Stomach (tissue), 9 donors: ENCODE measurements around the gene STAT5B. TPM values are rescaled to one million over a fixed set of nuclear protein-coding genes. Genes with fewer than 3 reads are reported as not detected.
A peak's percentile ranks its signal among the peaks of the same experiment; 100 is the strongest.

Source experiments
- DNase-seq, 2 donors: peaks; one replicate each; pipeline versions ENCODE4 v3.0.0 to v3.0.0-alpha.2; 2013 to 2019
- H3K27ac ChIP-seq, 5 donors: fragments of 200-600 bp in 4 of 5; sonication (generic) in 4 of 5; one replicate each; pipeline ENCODE4 v1.5.1; 2013 to 2019; ENCODE audit warnings: mild to moderate bottlenecking in 1 of 5, moderate library complexity in 1 of 5
- H3K27me3 ChIP-seq, 3 donors: fragments of 200-600 bp; sonication (generic); one replicate each; pipeline ENCODE4 v1.5.1; 2017 to 2019; ENCODE audit warnings: mixed run types in 1 of 3
- H3K36me3 ChIP-seq, 4 donors: fragments of 200-600 bp; sonication (generic); 1 replicate in 3 of 4; 2 replicates in 1 of 4; pipeline ENCODE4 v1.5.1; 2016 to 2019
- H3K4me1 ChIP-seq, 4 donors: fragments of 200-600 bp; sonication (generic); one replicate each; pipeline ENCODE4 v1.5.1; 2016 to 2019
- H3K4me3 ChIP-seq, 4 donors: fragments of 200-600 bp; sonication (generic) in 3 of 4; one replicate each; pipeline ENCODE4 v1.5.1; 2016 to 2019; ENCODE audit warnings: mild to moderate bottlenecking in 1 of 4
- H3K9me3 ChIP-seq, 4 donors: fragments of 200-600 bp; sonication (generic); one replicate each; pipeline ENCODE4 v1.5.1; 2016 to 2019
- CTCF ChIP-seq, 7 experiments: fragments of 450-650 bp in 4 of 7; fragments of 200-600 bp in 3 of 7; sonication (generic) in 3 of 7; IDR thresholded peaks; one replicate each; pipeline ENCODE4 v1.5.1; 2016 to 2019; ENCODE audit warnings: antibody characterized with exemption in 7 of 7, control low read depth in 2 of 7, mild to moderate bottlenecking in 1 of 7
- EP300 ChIP-seq: sonication (generic); formaldehyde crosslinking; IDR thresholded peaks from one replicate; pipeline ENCODE4 v1.6.1; 2017; ENCODE audit warnings: antibody characterized with exemption
- POLR2A ChIP-seq, 4 donors: fragments of 450-650 bp; IDR thresholded peaks; one replicate each; pipeline ENCODE4 v1.6.1; 2016; ENCODE audit warnings: antibody characterized with exemption in 4 of 4, control low read depth in 2 of 4, mild to moderate bottlenecking in 1 of 4, moderate library complexity in 1 of 4
- POLR2AphosphoS5 ChIP-seq, 3 donors: sonication (generic); formaldehyde crosslinking; IDR thresholded peaks; one replicate each; pipeline ENCODE4 v1.6.1; 2016; ENCODE audit warnings: antibody characterized with exemption in 3 of 3
- WGBS, 5 donors: extraction: QIAGEN DNeasy Blood & Tissue Kit in 3 of 5; methylation state at CpG; one replicate each; pipeline versions ENCODE4 v1.1.5 to v1.1.7; 2013 to 2018; 5-methylcytosine and 5-hydroxymethylcytosine counted together
- intact Hi-C: fragments of 100-400 bp; cut with DNase I; formaldehyde crosslinking; loops from one replicate; pipeline ENCODE4 v1.15.1; 2023; ENCODE audit warnings: low total_unique reads
- polyA plus RNA-seq, 3 donors: library from polyadenylated mRNA; stranded (reverse); fragments of 200-250 nt; gene quantifications; one replicate each; pipeline ENCODE4 v1.2.3, GENCODE V29; 2013
- total RNA-seq, 5 donors: library from RNA; depleted of rRNA; stranded (reverse); fragments of >200 nt; gene quantifications; one replicate each; pipeline versions ENCODE4 v1.1.0 to v1.2.3, GENCODE V29; 2014 to 2016
- donor health status: healthy with polysubstance abuse.
- donor health status: Bipolar disorder and iron deficiency.
- donor health status: healthy.

Gene STAT5B
- total and polyA plus RNA-seq, 8 donors: 18.9 to 86.2 (median 52.4) TPM

GRCh38 chr17:42287977-42288802 lies 12.0 kb upstream of the STAT5B start, which contains the start of gene STAT5A:
Gene STAT5A, plus strand, starts transcription at chr17:42288498. Its CDS starts 914 bp downstream, at chr17:42289412.
- Histone ChIP-seq H3K27me3 (no peaks in the 10 kb centered on the region), H3K9me3 (no peaks in the 10 kb centered on the region), H3K36me3 (peaks cover 0 to 20% (median 16%) of the 10 kb centered on the region in 4 donors), H3K4me1 (peaks cover 20 to 62% (median 45%) of the 10 kb centered on the region in 4 donors), H3K4me3 (peak within 1 kb of the TSS; percentile 69 to 75 (median 72)), H3K27ac (peak within 1 kb of the TSS; percentile 71 to 92 (median 87))
- peak; percentile 89 to 96 for DNase-seq
- peak; percentile 79 to 88 (median 84) for TF ChIP-seq POLR2AphosphoS5 (IDR thresholded peaks at IDR 0.05)
- peak in 1 of 4 donors; percentile 8 for TF ChIP-seq POLR2A (IDR thresholded peaks at IDR 0.05)
- TF ChIP-seq EP300: no peak
- intact Hi-C loops: no loop called here
- 4 to 6% (median 4%) methylated on average over 29 to 88 of the region's 88 CpGs for WGBS, 5 donors

GRCh38 chr17:42287305-42287976 lies 11.2 kb upstream of the STAT5B start:
- intact Hi-C loops: no loop called here
- Histone ChIP-seq H3K4me1 (peaks cover 20 to 62% (median 45%) of the 10 kb centered on the region in 4 donors), H3K36me3 (peaks cover 0 to 13% (median 9%) of the 10 kb centered on the region in 4 donors), H3K4me3 (peak overlapping the region; percentile 69 to 75 (median 72)), H3K27me3 (no peaks in the 10 kb centered on the region), H3K27ac (peak overlapping the region; percentile 71 to 92 (median 87)), H3K9me3 (no peaks in the 10 kb centered on the region)
- 13 to 40% (median 27%) methylated on average over 14 of the region's 14 CpGs for WGBS, 5 donors
- DNase-seq: peak; percentile 31 to 71
- TF ChIP-seq EP300 (no peak), POLR2A (IDR thresholded peaks at IDR 0.05) (no peak), CTCF (IDR thresholded peaks at IDR 0.05) (no peak), POLR2AphosphoS5 (IDR thresholded peaks at IDR 0.05) (peak in 1 of 3 donors; percentile 24)

GRCh38 chr17:42286411-42287221 lies 10.4 kb upstream of the STAT5B start:
- Histone ChIP-seq H3K27me3 (no peaks in the 10 kb centered on the region), H3K9me3 (no peaks in the 10 kb centered on the region), H3K27ac (peak overlapping the region; percentile 30 to 92 (median 87)), H3K4me1 (peaks cover 20 to 57% (median 44%) of the 10 kb centered on the region in 4 donors), H3K36me3 (peaks cover 0 to 4% (median under 1%) of the 10 kb centered on the region in 4 donors), H3K4me3 (peak overlapping the region; percentile 69 to 75 (median 72))
- WGBS, 5 donors: 44 to 61% (median 52%) methylated on average over 5 of the region's 5 CpGs
- peak in 1 of 2 donors; percentile 24 for DNase-seq
- intact Hi-C loops: no loop called here
- TF ChIP-seq POLR2AphosphoS5 (IDR thresholded peaks at IDR 0.05) (no peak), CTCF (IDR thresholded peaks at IDR 0.05) (no peak), POLR2A (IDR thresholded peaks at IDR 0.05) (no peak), EP300 (no peak)

GRCh38 chr17:42285346-42286050 lies 9.3 kb upstream of the STAT5B start:
- TF ChIP-seq CTCF (IDR thresholded peaks at IDR 0.05) (no peak), POLR2AphosphoS5 (IDR thresholded peaks at IDR 0.05) (no peak), EP300 (no peak), POLR2A (IDR thresholded peaks at IDR 0.05) (no peak)
- H3K9me3 ChIP-seq: no peaks in the 10 kb centered on the region
- H3K4me3 ChIP-seq: no peak overlapping the region
- peak in 1 of 2 donors; percentile 13 for DNase-seq
- no peaks in the 10 kb centered on the region for H3K27me3 ChIP-seq
- intact Hi-C loops: no loop called here
- H3K36me3 ChIP-seq: no peaks in the 10 kb centered on the region
- 90 to 95% (median 92%) methylated on average over 11 of the region's 11 CpGs for WGBS, 5 donors
- peaks cover 20 to 47% (median 39%) of the 10 kb centered on the region in 4 donors for H3K4me1 ChIP-seq
- peak overlapping the region in 1 of 5 donors; percentile 17 for H3K27ac ChIP-seq
